AG04450 (cell line): ENCODE measurements around the gene HLA-DMB. TPM values are rescaled to one million over a fixed set of nuclear protein-coding genes. Genes with fewer than 3 reads are reported as not detected.

ENCODE experiments used
- CTCF ChIA-PET: fragments of 300-600, 350-600 bp; formaldehyde crosslinking; extraction: SDS; loops from one replicate; lab custom pipeline; 2022; ENCODE audit warnings: antibody characterized with exemption, inconsistent platforms; lab: Charles Lee
- POLR2A ChIA-PET: fragments of 350-600 bp; formaldehyde crosslinking; extraction: SDS; loops from one replicate; lab custom pipeline; 2021; ENCODE audit warnings: antibody characterized with exemption, inconsistent platforms; lab: Yijun Ruan, JAX
- DNase-seq: peaks from one replicate; pipeline ENCODE4 v3.0.0-alpha.2; 2011; ENCODE audit warnings: low read depth, low spot score
- H3K27ac ChIP-seq: one replicate; pipeline ENCODE4 v1.5.1; 2012; ENCODE audit warnings: low read depth, low read length, control low read depth
- H3K27me3 ChIP-seq: one replicate; pipeline ENCODE4 v1.6.0; 2012; ENCODE audit warnings: low read length; ENCODE audit not compliant: control insufficient read depth, insufficient read depth
- H3K4me3 ChIP-seq: 2 replicates; pipeline ENCODE4 v1.5.1; 2011; ENCODE audit warnings: mild to moderate bottlenecking, low read depth, low read length, control low read depth
- H3K9me3 ChIP-seq: 2 replicates; pipeline ENCODE4 v1.5.1; 2012; ENCODE audit warnings: low read length; ENCODE audit not compliant: control insufficient read depth, insufficient read depth
- CTCF ChIP-seq: IDR thresholded peaks from 2 replicates; pipeline ENCODE4 v1.5.1; 2011; ENCODE audit warnings: low read depth, low read length, control low read depth, inconsistent platforms
- polyA minus RNA-seq: library from RNA; depleted of rRNA, polyadenylated mRNA; stranded (reverse); fragments of >200 nt; gene quantifications from 2 replicates; pipeline ENCODE4 v1.2.3, GENCODE V29; 2011; rRNA and poly(A)+ RNA removed
- polyA plus RNA-seq: library from polyadenylated mRNA; depleted of rRNA; stranded (reverse); fragments of >200 nt; gene quantifications from 2 replicates; pipeline ENCODE4 v1.2.3, GENCODE V29; 2011; rRNA removed

The HLA-DMB gene
- polyA plus RNA-seq (0.07 and 0.12 TPM in 2 replicates), polyA minus RNA-seq (not detected in 2 replicates)

- Histone ChIP-seq H3K27me3 (peaks cover 20% of the 10 kb centered on the region), H3K27ac (no peak within 1 kb of the TSS), H3K9me3 (no peaks in the 10 kb centered on the region), H3K4me3 (no peak within 1 kb of the TSS)
- ChIA-PET CTCF (interaction anchor here (0.7 to 2.6 kb wide), 3 partner anchors 12 to 44 kb away, joined by 3 to 22 read pairs (median 3); partner anchors contain the start of gene HLA-DMA), POLR2A (interaction anchor here (4.4 kb wide), 1 partner anchor 31 kb away, joined by 27 read pairs; no protein-coding TSS in a partner anchor)
- DNase-seq, result peak; percentile 29
- no peak for TF ChIP-seq CTCF
These were observed at the start of gene HLA-DMB for GRCh38 chr6:32940656-32941213. HLA-DMB (minus strand) TSS chr6:32941028; CDS start chr6:32940807, 221 bp downstream.

- H3K4me3 ChIP-seq, result no peak overlapping the region
- no peak for TF ChIP-seq CTCF
- CTCF ChIA-PET, result interaction anchor here (1.4 to 6.9 kb wide), 4 partner anchors 36 to 151 kb away, joined by 3 to 252 read pairs (median 8); partner anchors contain the start of gene TAP2
- no peak overlapping the region for H3K27ac ChIP-seq
- no peaks in the 10 kb centered on the region for H3K9me3 ChIP-seq
- peaks cover 3% of the 10 kb centered on the region for H3K27me3 ChIP-seq
- DNase-seq, result no peak
- POLR2A ChIA-PET, result interaction anchor here (3.7 kb wide), 1 partner anchor 18 kb away, joined by 26 read pairs; no protein-coding TSS in a partner anchor
These were observed 48.5 kb upstream of the HLA-DMB start for GRCh38 chr6:32989368-32989767.

GRCh38 chr6:32984622-32985389, 44.0 kb upstream of the HLA-DMB start:
- DNase-seq, result peak; percentile 63
- no peaks in the 10 kb centered on the region for H3K9me3 ChIP-seq
- H3K4me3 ChIP-seq, result no peak overlapping the region
- no peak overlapping the region for H3K27ac ChIP-seq
- TF ChIP-seq CTCF, result peak; percentile 92
- CTCF ChIA-PET, result interaction anchor here (0.6 to 6.9 kb wide), 63 partner anchors 8 to 465 kb away, joined by 3 to 252 read pairs (median 7); partner anchors contain the start of genes HLA-DMA, RING1 and TAP2
- POLR2A ChIA-PET, result interaction anchor here (0.5 to 9.4 kb wide), 5 partner anchors 14 to 258 kb away, joined by 3 to 199 read pairs (median 4); partner anchors contain the start of gene BRD2
- peaks cover 3% of the 10 kb centered on the region for H3K27me3 ChIP-seq

- CTCF ChIA-PET, result interaction anchor here (0.6 to 6.9 kb wide), 62 partner anchors 9 to 271 kb away, joined by 3 to 252 read pairs (median 7); partner anchors contain the start of genes HLA-DMA, RING1 and TAP2
- Histone ChIP-seq H3K27me3 (peaks cover 3% of the 10 kb centered on the region), H3K9me3 (no peaks in the 10 kb centered on the region), H3K4me3 (no peak overlapping the region), H3K27ac (no peak overlapping the region)
- POLR2A ChIA-PET, result interaction anchor here (0.5 to 9.4 kb wide), 5 partner anchors 13 to 259 kb away, joined by 3 to 199 read pairs (median 4); partner anchors contain the start of gene BRD2
- no peak for TF ChIP-seq CTCF
- no peak for DNase-seq
These were observed 43.3 kb upstream of the HLA-DMB start for GRCh38 chr6:32983964-32984621.
